Bronchial epithelial cell (primary cell): ENCODE results near the gene NTN3. TPM values are rescaled to one million over a fixed set of nuclear protein-coding genes. Genes with fewer than 3 reads are reported as not detected.

Experiments
- DNase-seq: peaks from one replicate; pipeline ENCODE4 v3.0.0-alpha.2; 2010; ENCODE audit warnings: low read depth
- FAIRE-seq: peaks from 2 replicates; lab custom pipeline; 2011; peaks lifted over from hg19 to GRCh38; lab: Jason Lieb, UNC
- H3K27me3 ChIP-seq: 2 replicates; pipeline ENCODE4 v1.5.1; 2011; ENCODE audit warnings: low read length; ENCODE audit not compliant: control insufficient read depth, insufficient read depth
- H3K36me3 ChIP-seq: 2 replicates; pipeline ENCODE4 v1.5.1; 2011; ENCODE audit warnings: low read length; ENCODE audit not compliant: control insufficient read depth, insufficient read depth
- H3K4me3 ChIP-seq: 2 replicates; pipeline ENCODE4 v1.5.1; 2011; ENCODE audit warnings: mild to moderate bottlenecking, low read depth, low read length, control low read depth
- CTCF ChIP-seq: IDR thresholded peaks from 2 replicates; pipeline ENCODE4 v1.5.1; 2011; ENCODE audit warnings: mild to moderate bottlenecking, moderate library complexity, low read length, control low read depth, inconsistent platforms; ENCODE audit not compliant: insufficient read depth, severe bottlenecking
- total RNA-seq: library from RNA; depleted of rRNA; stranded (reverse); fragments of >200 nt; gene quantifications from 2 replicates; pipeline ENCODE4 v1.2.1, GENCODE V29; 2014

The NTN3 gene
- total RNA-seq, 1 donor from 2014 or later = not detected

- Histone ChIP-seq H3K4me3 (no peak overlapping the region), H3K27me3 (no peaks in the 10 kb centered on the region), H3K36me3 (no peaks in the 10 kb centered on the region)
- DNase-seq (no peak), FAIRE-seq (peak; percentile 79)
- no peak for TF ChIP-seq CTCF
Measured at GRCh38 chr16:2469399-2470233, 1.5 kb upstream of the NTN3 start.

- H3K36me3 ChIP-seq = no peaks in the 10 kb centered on the region
- FAIRE-seq = no peak
- TF ChIP-seq CTCF = no peak
- DNase-seq = no peak
- H3K4me3 ChIP-seq = no peak overlapping the region
- no peaks in the 10 kb centered on the region for H3K27me3 ChIP-seq
Measured at GRCh38 chr16:2470234-2470601, 879 bp upstream of the NTN3 start.

- peak; percentile 25 for DNase-seq
- no peak for TF ChIP-seq CTCF
- no peaks in the 10 kb centered on the region for H3K27me3 ChIP-seq
- no peak for FAIRE-seq
- H3K4me3 ChIP-seq = no peak overlapping the region
- no peaks in the 10 kb centered on the region for H3K36me3 ChIP-seq
Measured at GRCh38 chr16:2470603-2471015, 488 bp upstream of the NTN3 start.

GRCh38 chr16:2471653-2472487 lies 773 bp downstream of the NTN3 start:
- TF ChIP-seq CTCF = no peak
- Histone ChIP-seq H3K27me3 (no peaks in the 10 kb centered on the region), H3K36me3 (no peaks in the 10 kb centered on the region), H3K4me3 (peak overlapping the region; percentile 10)
- DNase-seq = no peak
- FAIRE-seq = no peak

- no peak for DNase-seq
- no peak for TF ChIP-seq CTCF
- Histone ChIP-seq H3K4me3 (no peak overlapping the region), H3K36me3 (no peaks in the 10 kb centered on the region), H3K27me3 (no peaks in the 10 kb centered on the region)
- no peak for FAIRE-seq
Measured at GRCh38 chr16:2472488-2472864, 1.4 kb downstream of the NTN3 start.
